Measurements from ENCODE around the gene KLHL24. TPM values are rescaled to one million over a fixed set of nuclear protein-coding genes. Genes with fewer than 3 reads are reported as not detected.

Gene KLHL24
- total RNA-seq, 1 donor from 2014 or later, result 249 TPM

GRCh38 chr3:183728204-183728603 lies 92.8 kb downstream of the KLHL24 start:
- intact Hi-C loops (cut with DNase I), result no loop called here
- ATAC-seq (ENCODE audit: poor library complexity) (no peak), DNase-seq (no peak)

DNA sequence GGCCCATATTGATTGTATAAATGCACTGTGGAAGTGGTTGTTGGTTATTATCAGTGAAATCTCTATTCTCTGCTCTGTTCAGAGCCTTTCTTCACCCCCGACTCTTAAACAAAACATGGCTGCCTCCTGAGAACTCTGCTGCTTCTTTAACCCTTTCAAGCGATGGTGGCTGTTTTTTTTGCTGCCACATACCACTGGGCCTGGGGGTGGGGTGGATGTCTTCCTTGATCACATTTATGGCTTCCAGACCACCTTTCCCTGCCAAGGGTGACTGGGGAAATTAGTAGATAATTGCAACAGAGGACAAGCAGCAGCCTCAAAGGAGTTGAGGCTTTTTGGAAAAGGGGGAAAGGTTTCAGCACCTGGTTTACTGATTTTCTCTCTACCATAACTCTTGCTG lies 94.9 kb downstream of the KLHL24 start:
- ATAC-seq (ENCODE audit: poor library complexity), result no peak
- DNase-seq, result no peak
- intact Hi-C loops (cut with DNase I), result no loop called here

- DNase-seq (no peak), ATAC-seq (ENCODE audit: poor library complexity) (no peak)
- intact Hi-C loops (cut with DNase I), result no loop called here
Measured at GRCh38 chr3:183731611-183732010, 96.2 kb downstream of the KLHL24 start.

DNA sequence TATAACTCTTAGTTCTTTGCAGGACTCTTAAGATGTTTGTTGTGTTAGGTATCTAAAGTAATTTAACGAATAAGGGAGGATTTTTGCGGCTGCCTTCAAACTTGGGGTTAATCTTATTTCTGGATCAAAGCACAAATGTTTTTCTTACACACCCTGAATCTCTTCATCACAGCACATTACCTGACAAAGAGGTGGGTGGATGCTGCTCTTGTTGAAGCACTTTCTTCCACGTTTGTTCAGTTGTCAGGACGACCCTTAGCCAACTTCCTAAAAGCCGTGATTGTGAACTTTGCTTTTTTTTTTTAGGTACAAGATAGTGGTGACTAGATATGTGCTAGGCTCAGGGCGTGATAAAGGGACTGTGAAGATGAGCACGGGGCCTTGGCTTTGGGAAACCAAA lies 98.1 kb downstream of the KLHL24 start:
- no peak for ATAC-seq (ENCODE audit: poor library complexity)
- no peak for DNase-seq
- intact Hi-C loops (cut with DNase I), result no loop called here

Other genes with a start within 250 kb of the KLHL24 start
- 0.51 TPM for gene MCF2L2, start 207.0 kb upstream of the KLHL24 start, total RNA-seq
- 0.65 TPM for gene KLHL6, start 79.9 kb upstream of the KLHL24 start, total RNA-seq
- 7.7 TPM for gene YEATS2, start 62.2 kb downstream of the KLHL24 start, total RNA-seq
- gene MAP6D1, start 190.0 kb downstream of the KLHL24 start, total RNA-seq, result 3.0 TPM
- gene PARL, start 249.3 kb downstream of the KLHL24 start, total RNA-seq, result 57.2 TPM